GM18526 (cell line): ENCODE measurements around the gene PPL.

Experiments used
- POLR2A ChIP-seq: IDR thresholded peaks from 3 replicates; pipeline ENCODE4 v1.6.1; 2011; ENCODE audit not compliant: insufficient read length; ENCODE audit errors: extremely low read depth

The PPL gene

DNA sequence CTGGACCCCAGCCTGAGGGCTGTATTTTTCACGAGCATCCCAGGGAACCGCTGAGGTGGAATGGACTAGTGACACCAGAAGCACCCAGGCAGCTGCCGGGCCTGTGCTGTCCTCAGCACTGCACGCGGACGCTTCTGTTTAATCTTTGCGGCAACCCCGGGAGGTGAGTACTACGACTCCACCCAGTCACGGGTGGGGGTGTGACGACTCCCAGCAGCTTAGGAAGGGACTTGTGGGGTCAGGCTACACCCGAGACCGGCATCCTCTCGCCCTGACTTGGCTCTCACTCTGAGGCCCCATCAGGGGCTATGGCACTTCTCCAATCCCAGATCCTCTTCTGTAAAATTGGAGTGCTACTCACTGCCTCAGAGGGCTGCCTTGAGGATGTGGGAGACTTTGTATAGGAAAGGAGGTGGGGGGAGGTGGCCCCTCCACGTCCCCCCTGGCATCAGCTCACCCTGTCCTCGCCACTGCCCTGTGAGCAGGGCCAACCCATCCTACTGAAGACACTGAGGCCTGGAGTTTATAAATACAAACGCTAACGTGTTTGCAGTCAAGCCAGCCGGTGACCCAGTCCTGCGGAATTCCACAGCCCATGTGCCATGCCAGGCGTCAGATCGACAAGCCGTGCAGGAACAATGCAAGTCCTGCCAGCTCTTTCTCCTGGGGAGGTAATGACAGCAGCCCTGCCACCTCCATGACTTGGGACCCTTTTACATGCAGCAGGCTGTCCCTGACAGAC lies 44.4 kb downstream of the PPL start:
- no peak for TF ChIP-seq POLR2A

DNA sequence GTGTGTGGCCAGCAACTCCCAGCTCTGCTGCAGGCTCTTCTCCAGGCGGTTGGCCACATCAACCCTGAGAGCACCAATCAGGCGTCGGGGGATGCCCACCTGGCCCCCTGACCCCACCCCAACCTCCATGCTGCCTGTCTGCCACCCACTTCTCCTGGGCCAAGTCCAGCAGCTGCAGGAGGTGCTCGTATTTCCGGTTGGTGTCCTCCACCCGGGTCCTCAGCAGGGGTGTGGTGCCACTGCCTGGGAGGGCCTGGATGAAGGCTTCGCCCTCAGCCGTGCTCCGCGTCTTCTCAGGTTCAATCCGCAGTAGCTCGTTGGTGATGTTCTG lies 45.1 kb downstream of the PPL start:
- no peak for TF ChIP-seq POLR2A

DNA sequence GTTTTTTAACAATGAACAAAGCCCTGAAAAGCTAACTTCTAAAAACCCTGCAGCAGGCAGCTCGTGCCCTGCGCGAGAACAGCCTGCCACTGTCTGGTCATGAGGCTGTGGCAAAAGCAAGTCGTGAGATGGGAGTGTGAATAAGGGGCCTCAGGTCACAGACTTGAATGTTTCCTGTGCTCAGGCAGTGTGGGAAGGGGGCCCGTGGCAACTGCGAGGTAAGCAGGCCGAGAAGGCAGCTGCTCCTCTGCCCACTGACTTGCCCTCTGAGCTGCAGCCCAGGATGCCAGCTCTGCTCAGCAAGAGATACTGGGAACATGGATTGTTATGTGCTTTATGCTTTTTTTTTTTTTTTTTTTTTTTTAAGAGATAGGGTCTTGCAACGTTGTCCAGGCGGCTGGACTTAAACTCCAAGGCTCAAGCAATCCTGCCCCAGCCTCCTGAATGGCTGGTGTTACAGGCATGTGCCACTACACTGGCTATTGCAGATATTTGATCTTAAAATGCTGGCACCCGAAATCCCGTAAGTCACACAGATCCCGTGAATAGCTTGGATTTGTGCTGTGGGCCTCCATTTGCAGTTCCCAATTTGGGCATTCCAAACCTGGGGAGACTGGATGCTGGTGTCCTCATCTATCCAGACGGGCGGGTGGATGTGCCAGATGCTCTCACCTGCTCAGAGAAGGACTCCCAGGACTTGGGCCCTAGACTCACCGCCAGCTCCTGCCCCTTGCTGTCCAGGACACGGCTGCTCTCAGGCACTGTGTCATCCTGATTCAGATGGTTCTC lies 45.7 kb downstream of the PPL start:
- TF ChIP-seq POLR2A: no peak

DNA sequence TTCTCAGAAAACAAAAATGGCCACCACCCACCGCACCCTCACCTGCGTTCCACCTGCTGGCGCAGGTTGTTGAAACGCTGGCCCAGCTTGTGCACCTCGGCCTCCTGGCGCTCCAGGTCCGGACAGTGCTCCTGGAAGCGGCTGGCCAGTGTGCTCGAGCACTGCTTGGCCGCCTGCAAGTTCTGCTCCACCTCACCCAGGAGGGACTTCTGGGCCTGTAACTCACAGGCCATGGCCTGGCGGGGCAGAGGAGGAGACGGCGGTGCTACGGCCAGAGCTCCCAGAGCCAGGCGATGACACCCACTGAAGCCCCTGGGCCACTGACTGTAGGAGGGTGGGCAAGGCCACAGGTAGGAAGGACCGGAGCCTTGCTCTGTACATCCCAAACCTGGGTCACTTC lies 46.3 kb downstream of the PPL start:
- TF ChIP-seq POLR2A: no peak

DNA sequence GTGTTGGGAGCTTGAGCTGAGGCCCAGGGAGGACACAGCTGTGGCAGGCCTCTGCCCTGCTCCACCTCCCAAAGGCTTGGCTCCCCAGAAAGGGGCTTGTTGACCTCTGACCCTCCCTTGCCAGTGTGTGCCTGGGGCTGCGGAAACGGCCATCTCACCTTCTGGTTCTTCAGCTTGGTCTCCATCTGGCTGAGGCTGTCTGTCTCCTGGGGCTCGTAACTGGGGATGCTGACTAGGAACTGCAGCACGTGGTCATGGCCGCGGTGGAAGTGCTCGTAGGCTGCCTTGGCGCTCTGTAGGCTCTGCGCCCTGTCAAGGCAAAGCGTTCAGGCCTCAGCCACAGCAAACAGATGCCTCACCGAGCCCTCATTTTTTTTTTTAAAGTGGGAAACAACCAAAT lies 46.9 kb downstream of the PPL start:
- no peak for TF ChIP-seq POLR2A

DNA sequence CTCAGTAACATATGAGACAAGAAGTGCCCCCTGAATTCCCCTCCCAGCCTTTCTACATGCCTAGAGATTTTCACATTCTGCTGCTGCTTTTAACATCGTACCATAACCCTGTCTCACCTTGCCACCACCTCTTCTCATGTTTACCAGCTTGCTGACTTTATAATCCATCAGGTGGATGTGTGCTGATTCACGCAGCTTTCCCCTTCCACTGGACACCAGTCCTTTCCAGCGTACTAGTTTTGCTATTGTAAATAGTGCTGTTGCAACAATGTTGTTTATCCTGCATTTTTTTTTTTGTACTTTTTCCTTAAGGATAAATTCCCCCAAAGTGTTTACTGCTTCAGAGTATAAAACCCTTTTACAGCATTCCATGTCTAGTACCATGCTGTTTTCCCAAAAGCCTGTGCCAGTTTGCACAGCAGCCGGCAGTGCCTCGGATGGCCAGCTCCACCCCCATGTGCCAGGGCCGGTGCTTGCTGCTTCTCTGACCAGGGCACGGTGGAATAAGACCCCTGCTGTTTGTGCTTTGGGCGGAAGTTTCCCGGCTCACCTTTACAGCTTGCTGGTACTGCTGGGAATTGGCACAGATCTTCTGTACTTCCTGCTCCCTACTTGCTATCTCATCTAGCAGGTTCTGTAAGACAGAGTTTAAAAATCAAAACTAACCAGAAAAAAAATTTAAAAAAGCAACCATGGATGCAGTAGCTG lies 48.4 kb downstream of the PPL start:
- TF ChIP-seq POLR2A: no peak

DNA sequence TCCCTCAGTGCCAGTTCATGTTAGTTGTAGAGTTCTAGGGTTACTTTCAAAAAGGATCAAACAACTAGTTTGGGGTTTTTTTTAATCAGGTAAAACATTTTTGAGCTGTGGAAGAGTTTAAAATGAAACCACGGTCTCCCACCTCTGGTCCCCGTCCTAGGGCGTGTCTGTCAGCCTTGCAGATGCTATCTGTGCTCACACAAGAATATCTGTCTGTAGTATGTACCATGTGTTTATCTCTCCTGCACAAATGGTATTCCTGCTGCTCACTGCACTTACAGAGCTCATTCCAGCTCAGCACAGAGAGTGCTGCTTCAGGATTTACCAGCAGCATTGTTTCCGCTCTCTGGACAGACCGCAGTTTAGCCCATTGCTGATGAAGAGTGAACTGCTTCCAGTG lies 50.8 kb downstream of the PPL start:
- TF ChIP-seq POLR2A: no peak

DNA sequence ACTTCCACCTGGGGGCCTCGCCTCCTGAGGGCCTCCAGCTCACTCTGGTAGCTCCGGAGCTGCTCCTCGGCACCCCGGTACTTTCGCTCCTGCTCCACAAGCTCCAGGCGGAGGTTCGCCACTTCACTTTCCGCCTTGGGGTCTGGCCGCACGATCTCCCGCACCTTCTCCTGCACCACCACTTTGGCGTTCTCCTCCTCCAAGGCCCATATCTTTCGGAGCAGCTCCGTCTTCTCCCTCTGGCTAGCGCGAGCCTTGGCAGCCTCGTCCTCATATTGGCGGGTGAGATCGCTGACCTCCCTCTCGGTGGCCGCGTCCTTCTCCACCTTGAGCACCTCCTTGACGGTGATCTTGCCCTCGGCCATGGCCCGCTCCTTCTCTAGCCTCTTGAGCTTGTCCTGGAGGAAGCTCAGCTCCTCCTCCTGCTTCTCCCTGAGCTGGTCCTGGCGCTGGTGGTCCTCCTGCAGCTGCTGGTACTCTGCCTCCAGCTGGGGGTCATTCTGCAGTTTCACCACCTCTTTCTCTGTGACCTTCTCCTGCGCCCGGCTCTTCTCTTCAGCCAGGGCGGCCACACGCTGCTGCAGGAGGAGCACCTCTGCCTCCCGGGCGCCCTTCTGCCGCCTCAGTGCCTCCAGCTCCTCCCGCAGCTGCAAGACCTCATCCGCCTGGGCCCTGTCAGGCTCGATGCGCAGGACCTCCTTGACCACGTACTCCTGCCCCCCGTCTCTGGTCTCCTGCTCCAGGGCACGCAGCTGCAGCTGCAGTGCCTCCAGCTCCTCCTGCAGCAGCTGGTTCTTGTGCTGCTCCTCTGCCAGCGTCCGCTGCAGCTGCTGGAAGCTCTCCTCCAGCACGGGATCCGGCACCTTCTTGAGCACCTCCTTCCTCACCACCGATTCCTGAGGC lies 51.7 kb downstream of the PPL start:
- no peak for TF ChIP-seq POLR2A

DNA sequence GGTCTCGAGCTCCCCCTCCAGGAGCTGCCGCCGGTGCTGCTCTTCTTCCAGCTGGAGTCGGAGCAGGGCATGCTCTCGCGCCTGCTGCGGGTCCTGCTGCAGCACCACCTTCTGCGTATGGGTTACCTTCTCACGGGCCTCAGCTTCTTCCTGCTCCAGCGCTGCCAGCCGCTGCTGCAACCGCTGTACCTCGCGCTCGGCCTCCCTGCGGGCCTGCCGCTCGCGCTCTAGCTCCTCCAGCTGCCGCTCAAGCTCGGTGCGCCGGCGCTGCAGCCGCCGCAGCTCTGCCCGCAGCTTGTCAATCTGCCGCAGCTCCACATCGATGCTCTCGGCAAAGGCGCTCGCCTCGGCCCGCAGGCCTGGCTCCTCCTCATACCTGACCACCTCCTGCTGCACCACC lies 52.7 kb downstream of the PPL start:
- no peak for TF ChIP-seq POLR2A

DNA sequence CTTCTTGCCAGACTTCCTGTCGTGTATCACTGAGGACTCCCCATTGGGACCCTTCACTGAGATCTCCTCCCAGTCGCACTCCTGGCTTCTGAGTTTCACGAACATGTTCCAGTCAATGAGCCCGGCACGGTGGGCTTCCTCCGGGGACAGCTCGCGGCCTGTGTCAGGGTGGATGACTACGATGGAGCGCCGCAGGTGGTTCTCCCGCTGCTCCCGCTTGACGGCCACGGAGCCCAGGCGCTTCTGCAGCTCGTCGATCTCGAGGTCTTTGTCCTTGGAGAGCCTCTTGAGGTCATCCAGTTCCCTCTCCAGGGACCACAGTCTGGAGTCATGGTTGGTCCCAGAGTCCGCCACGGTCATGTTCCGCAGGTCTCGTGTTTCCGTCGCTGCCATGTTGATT lies 53.4 kb downstream of the PPL start:
- no peak for TF ChIP-seq POLR2A

DNA sequence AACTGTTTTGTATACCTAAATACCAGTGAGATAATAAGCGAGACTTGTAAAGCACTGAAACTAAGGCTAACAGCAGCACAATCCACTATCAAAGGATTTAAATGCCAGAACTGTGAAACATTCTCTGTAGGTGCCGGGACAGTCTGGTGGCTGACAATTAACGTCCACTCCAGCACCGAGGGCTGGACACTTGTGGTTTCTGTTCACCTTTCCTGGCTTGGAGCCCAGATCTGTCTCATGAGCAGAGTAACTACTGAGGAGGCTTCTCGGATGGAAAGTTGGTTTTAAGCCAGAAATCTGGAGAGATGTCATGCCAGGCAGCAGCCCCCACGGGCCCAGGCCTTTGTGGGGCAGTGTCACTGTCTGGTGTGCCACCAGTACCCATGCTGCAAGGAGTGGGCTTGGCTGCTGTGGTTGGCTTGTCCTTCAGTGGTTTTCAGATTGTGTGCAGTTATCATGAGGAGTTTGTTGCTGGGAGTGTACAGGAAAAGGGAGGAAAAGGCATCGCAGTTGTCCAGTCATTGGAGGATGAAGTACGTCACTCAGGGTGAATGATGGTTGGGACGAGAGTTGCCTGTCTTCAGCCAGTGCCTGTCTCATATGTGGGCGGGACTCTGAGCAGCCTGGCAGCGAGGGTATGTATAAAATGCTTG lies 54.2 kb downstream of the PPL start:
- no peak for TF ChIP-seq POLR2A

DNA sequence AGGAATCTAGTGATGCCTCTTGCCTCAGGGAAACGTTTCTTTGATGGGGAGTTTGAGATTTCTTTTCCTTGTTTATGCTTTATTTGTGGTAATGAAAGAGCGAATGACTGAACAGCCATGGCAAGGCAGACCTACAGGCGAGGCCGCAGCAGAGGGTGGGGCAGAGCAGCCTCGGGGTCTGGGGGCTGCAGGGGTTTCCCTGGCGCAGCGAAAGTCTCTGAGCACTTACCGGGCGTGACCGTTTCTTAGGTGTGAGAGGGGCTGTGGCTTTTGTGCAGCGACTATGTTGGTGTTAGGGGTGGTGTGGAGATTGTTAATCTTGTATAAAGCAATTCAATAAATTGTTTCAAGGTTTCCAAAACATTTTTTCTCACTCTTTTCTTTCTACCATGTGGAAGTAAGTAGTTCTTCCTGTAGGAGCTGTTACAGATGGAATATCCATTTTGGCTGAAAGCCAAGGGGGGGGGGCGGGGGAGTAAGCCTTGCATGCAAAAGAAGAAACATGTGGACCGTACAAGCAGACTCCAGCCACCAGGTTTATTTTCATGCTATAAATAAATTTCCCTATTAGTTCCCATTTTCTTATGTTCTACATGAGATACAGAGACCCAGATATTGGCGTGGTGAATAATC lies 54.8 kb downstream of the PPL start:
- TF ChIP-seq POLR2A: no peak

DNA sequence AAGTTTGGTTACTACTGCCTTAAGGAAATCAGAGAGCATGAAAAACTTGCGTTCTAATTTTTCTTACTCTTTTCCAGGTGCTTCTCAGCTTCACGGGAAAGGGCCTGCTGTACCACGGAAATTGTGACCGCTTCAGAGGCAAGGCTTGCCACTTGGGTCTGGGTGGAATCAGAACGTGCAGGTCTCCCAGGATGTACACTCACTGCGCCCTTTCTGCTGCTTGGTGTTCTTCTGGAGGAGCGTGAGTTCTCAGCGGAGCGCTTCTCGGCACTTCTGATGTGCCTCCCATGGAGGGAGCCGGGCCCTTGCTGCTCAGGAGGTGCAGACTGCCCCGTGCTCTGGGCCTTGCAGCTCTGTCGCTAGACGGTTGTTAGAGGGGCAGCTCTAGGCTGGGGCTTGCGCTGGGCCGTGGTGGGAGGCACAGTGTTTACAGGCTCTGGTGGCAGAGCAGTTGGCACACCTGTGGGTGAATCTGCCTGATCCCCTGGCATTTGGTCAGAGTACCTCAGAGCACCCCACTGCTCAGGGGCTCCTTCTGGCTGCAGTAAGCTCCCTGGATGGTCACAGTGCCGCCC lies 56.9 kb downstream of the PPL start:
- no peak for TF ChIP-seq POLR2A

DNA sequence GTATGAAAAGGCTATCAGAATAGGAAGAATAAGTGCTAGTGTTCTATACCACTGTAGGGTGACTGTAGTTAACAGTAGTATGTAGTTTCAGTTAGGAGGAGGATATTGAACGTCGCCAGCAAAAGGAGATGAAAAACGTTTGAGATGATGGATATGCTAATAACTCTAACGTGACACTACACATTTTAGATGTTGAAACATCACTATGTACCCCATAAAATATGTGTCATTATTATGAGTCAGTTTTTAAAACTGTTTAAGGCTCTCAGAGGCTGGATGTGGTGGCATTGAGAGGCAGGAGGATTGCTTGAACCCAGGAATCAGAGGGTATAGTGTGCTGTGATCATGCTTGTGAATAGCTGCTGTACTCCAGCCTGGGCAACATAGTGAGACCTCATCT lies 57.9 kb downstream of the PPL start:
- no peak for TF ChIP-seq POLR2A
